ENCODE results near the gene BLTP2. TPM values are rescaled to one million over a fixed set of nuclear protein-coding genes. Genes with fewer than 3 reads are reported as not detected.
A peak's percentile ranks its signal among the peaks of the same experiment; 100 is the strongest.
"Not testable (repeated sequence)": the region's sequence is repeated elsewhere in the genome, so short reads cannot be mapped to it uniquely, and the experiment has no call there.

BLTP2 gene
- total RNA-seq, 2 donors from 2014 or later, result 129 to 135 TPM

DNA sequence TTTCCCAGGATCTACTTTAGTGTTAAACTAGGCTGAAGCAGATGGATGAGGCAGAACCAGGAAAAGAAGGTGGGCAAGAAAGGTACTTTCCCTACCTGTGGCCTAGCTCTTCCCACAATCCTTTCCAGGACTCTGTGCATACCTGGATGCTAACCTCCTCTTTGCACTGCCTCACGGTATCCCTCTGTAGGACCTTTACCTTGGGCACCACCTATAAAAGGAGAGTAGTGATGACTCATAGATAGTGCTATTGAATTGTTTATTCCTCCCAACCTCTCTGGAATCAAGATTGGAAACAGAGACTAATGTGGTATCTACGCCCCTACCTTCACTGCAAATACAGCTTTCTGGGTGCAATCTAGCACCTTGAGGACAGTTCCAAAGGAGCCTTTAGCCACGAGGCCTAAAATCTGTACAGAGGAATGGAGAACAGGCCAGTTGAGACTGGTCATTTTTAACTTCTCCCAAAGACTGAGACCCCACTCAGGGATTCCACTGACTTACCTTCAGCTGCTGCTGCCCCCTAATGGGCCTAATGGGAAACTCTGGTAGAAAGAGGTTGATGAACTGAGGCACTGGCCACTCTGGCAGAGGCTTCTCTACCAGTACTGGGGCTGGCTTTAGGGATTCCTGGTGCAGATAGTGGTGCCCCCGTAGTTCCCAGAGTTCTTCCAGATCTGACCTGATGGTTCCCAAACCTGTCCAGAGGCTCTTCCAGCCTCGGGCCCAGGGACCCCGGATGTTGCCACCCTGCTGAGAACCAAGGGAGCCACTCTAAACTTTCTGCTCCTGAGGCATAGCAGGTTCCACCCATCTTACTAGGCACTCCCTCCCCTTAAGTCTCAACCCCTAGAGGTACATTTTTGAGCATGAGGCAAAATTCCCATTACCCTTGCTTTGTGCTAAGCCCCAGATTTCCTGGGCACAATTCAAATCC is 31.8 kb downstream of the BLTP2 start:
- DNase-seq, result peak in 1 of 2 donors; percentile 38
- ATAC-seq, result peak; percentile 61
- intact Hi-C loops (cut with DNase I, micrococcal nuclease), result loop anchor here (5.0 kb wide), 2 partner anchors 116 to 121 kb away; no protein-coding TSS in a partner anchor

DNA sequence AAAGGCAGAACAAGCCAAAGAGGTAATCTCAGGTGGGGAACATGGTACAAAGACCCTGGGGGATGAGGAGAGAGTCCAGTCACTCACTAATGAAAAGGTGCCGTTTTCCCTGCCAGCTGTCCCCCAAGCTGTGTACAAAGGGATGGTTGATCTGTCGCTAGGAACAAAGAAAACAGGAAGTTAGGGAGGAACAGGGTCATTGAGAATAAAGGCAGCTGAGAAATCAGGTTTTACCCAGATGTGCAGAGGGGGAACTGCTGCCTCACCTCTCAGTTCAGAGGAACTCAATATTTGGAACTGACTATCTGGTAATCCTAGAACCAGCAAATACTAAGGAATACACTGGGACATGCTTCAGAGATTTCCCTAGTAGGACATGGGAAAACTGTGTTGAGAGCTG is 32.4 kb downstream of the BLTP2 start:
- ATAC-seq (no peak), DNase-seq (no peak)
- intact Hi-C loops (cut with DNase I, micrococcal nuclease), result loop anchor here (5.0 kb wide), 2 partner anchors 115 to 120 kb away; no protein-coding TSS in a partner anchor

DNA sequence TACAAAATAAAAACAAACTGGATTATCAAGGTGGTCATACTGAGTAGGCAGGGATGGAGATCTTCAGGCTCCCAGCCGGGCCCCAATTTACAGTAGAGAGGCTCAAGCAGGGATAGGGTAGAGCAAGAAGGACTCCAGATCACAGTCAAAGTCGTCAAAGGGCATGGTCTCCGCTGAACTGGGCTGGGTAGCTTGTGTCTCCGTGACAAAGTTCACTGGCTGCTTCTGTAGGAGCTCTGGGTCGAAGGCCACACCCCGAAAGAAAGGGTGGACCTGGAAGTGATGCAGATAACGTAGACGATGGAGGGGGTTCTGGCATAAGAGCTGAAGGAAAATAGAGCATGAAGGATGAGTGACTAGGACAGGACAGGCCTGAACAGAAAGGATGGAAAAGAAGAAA is 34.6 kb downstream of the BLTP2 start:
- intact Hi-C loops (cut with DNase I, micrococcal nuclease), result loop anchor here (5.0 kb wide), 2 partner anchors 113 to 118 kb away; no protein-coding TSS in a partner anchor
- DNase-seq, result peak in 1 of 2 donors; percentile 20
- ATAC-seq, result peak; percentile 77

DNA sequence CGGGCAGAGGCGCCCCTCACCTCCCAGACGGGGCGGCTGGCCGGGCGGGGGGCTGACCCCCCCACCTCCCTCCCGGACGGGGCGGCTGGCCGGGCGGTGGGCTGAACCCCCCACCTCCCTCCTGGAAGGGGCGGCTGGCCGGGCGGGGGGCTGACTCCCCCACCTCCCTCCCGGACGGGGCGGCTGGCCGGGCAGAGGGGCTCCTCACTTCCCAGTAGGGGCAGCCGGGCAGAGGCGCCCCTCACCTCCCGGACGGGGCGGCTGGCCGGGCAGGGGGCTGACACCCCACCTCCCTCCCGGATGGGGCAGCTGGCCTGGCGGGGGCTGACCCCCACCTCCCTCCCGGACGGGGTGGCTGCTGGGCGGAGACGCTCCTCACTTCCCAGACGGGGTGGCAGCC is 40.9 kb downstream of the BLTP2 start:
- DNase-seq; intact Hi-C loops (cut with DNase I, micrococcal nuclease); ATAC-seq: not testable (repeated sequence)

DNA sequence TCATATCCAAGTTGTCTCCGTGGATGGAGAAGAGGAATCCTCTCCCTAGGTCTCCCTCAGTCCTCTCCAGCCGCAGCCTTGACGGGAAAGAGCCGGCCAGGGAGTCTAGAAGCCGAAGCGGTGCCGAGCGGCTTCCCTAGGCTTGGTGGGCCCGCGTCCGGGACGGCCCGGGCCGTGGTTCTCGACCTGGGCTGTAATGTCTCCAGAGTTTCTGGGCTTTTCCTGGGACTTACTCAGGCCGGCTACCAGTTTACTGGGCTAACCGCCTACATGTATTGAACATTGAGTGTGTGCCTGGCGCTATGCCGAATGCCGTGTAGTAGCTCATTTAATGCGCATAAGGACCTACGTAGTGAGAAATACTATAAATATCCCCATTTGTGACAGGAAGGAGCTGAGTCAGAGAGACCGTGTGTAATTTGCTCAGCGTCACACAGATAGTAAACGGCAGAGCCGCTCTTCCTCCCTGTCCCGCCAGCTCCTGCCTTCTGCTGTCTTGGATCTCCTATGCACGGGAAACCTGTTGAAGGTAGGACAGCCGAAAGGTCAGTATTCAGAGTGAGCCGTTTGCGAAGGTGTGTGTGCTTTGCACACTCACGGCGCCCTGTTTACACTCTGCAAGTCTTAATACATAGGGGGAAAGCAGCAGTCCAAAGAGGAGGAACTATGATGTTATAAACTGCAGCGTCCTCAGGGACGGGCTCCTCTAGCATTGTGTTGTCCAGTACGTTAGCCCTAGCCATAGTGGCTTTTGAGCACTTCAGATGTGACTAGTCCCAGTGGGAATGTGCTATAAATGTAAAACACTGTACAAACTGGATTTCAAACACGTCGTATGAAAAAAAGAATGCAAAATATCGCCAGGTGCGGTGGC is 45.4 kb downstream of the BLTP2 start:
- peak; percentile 70 to 78 for DNase-seq
- intact Hi-C loops (cut with DNase I, micrococcal nuclease), result no loop called here
- peak; percentile 71 for ATAC-seq

DNA sequence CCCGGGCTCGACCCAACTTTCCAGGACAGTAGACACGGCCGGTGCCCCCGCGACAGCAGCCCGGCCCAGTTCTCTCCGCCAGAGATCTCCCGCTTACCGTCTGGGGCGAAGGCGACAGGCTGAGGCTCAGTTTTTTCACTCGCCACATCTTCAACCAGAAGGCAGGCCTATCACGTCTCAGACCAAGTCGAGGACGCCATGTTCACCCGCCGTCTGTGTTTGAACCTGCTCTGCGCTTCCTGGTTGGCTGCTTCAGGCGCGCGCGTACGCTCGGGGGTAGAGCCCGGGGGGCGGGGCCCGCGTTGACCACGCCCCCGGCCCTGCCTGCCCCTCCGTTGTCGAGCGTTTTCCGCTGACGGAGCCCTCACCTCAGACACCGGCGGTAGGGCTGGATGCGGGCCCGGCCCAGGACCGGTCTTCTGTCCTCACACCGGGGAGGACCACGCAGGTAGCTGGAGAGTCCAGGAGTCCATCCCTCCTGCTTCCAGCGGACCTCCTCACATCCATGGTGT is 46.1 kb downstream of the BLTP2 start, which contains the start of gene SPAG5:
TSS of gene SPAG5 (minus strand) at position 227 of the 512 bp plus-strand sequence. CDS start at position 148, 79 bp downstream.
- intact Hi-C loops (cut with DNase I, micrococcal nuclease), result no loop called here
- DNase-seq (peak; percentile 92 to 94), ATAC-seq (peak; percentile 93)

DNA sequence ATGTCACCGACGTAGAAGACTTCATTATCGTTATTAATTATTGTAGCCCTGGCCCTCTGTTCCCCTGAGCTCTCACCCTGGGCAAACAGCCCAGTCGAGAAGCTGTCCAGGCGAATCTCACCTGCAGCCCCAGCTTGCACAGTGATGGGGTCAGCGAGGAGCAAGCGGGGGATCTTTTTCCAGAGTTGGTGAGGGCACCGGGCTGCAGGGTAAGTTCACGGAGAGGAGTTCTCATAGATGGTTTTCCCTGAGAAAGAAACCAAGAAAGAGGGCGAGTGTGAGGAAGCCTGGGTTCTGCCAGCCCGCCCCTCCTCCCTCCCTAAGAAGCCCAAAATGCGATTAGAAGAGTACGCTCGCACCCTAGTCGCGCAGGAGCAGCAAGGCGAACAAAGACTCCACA is 46.6 kb downstream of the BLTP2 start:
- DNase-seq (no peak), ATAC-seq (no peak)
- intact Hi-C loops (cut with DNase I, micrococcal nuclease), result no loop called here

DNA sequence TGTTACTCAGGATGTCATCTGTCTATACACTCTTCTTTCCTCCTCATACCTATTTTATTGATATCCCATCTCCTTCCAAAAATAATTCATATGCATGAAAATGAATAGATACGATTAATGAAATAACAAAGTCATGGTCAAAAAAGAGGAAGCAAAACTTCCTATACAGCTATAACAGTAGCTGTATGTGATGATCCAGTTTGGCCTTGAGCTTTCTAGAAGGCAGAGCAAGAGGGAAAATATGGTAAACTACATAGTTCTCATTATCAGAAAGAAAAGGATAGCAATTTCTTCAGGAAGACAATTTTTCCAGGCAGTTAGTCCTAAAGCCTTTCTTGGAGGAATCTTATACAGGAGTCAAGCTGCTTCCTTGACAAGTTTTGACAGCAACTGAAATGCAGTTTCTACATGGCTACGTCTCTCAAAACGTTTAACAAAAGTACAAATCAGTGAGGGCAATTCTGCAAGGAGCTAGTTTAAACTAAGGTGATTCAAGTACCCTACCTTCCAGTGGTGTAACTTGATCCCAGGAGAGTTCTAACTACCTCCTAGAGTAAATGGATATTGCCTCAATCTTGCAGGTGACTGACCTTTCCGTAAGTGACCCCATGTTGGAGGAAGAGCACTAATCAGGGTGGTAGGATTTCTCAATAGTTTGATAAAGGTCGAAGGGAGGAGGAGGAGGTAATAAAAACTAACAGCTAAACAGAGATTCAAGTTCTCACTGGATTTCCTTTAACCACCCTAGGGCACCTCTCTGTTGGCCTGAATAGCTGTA is 47.2 kb downstream of the BLTP2 start:
- DNase-seq, result no peak
- intact Hi-C loops (cut with DNase I, micrococcal nuclease), result no loop called here
- peak; percentile 9 for ATAC-seq

Other genes with a start within 250 kb of the BLTP2 start
- gene SLC46A1, start 238.9 kb downstream of the BLTP2 start, total RNA-seq, result 10 to 100 TPM in 1 of 2 donors, 1 to 10 TPM in 1; 6.3 to 17.5 TPM
- 10 to 100 TPM; 24.4 to 26.5 TPM for gene SLC13A2, start 171.5 kb downstream of the BLTP2 start, total RNA-seq
- gene FOXN1, start 138.8 kb downstream of the BLTP2 start, total RNA-seq, result under 1 TPM; 0.36 to 0.64 TPM
- 10 to 100 TPM; 26.7 to 32.4 TPM for gene UNC119, start 92.5 kb downstream of the BLTP2 start, total RNA-seq
- 10 to 100 TPM; 82.5 to 94.6 TPM for gene PIGS, start 73.6 kb downstream of the BLTP2 start, total RNA-seq
- gene ALDOC, start 68.3 kb downstream of the BLTP2 start, total RNA-seq, result 10 to 100 TPM; 26.0 to 38.6 TPM
- 10 to 100 TPM in 1 of 2 donors, 1 to 10 TPM in 1; 9.7 to 24.4 TPM for gene SPAG5, start 46.1 kb downstream of the BLTP2 start, total RNA-seq
- gene RSKR, start 31.0 kb downstream of the BLTP2 start, total RNA-seq, result 10 to 100 TPM; 10.2 to 13.5 TPM
- 10 to 100 TPM; 51.1 to 52.3 TPM for gene SDF2, start 16.7 kb upstream of the BLTP2 start, total RNA-seq
- 10 to 100 TPM; 43.8 to 50.5 TPM for gene SUPT6H, start 17.0 kb upstream of the BLTP2 start, total RNA-seq
- gene PROCA1, start 66.7 kb upstream of the BLTP2 start, total RNA-seq, result 1 to 10 TPM; 1.4 to 1.8 TPM
- 10 to 100 TPM in 1 of 2 donors, 1 to 10 TPM in 1; 6.9 to 17.4 TPM for gene RAB34, start 72.7 kb upstream of the BLTP2 start, total RNA-seq
- 1,000 to 10,000 TPM; 1,131 to 1,234 TPM for gene RPL23A, start 74.8 kb upstream of the BLTP2 start, total RNA-seq
- gene TLCD1, start 81.1 kb upstream of the BLTP2 start, total RNA-seq, result 10 to 100 TPM in 1 of 2 donors, 1 to 10 TPM in 1; 7.1 to 12.8 TPM
- gene NEK8, start 83.6 kb upstream of the BLTP2 start, total RNA-seq, result 1 to 10 TPM; 5.6 to 5.7 TPM
- gene TRAF4, start 98.9 kb upstream of the BLTP2 start, total RNA-seq, result 100 to 1,000 TPM; 116 to 136 TPM
- 10 to 100 TPM; 28.9 to 33.0 TPM for gene FAM222B, start 197.6 kb upstream of the BLTP2 start, total RNA-seq
- gene ERAL1, start 209.9 kb upstream of the BLTP2 start, total RNA-seq, result 10 to 100 TPM; 30.8 to 33.9 TPM

Data from left colon (tissue), 2 donors.